DND-41 (cell line): ENCODE data around the gene CPT1C.

ENCODE experiments used
- ATAC-seq: fragments of 200-7000 bp; cut with Tn5 transposase; 3 replicates; pipeline ENCODE4 v1.9.1; 2021; ENCODE audit warnings: low read depth; ENCODE audit not compliant: insufficient read depth
- DNase-seq: peaks from one replicate; pipeline ENCODE4 v3.0.0-alpha.2; 2020
- H2AFZ ChIP-seq: 2 replicates; pipeline ENCODE4 v1.6.0; 2012; ENCODE audit warnings: low read depth, low read length
- H3K27ac ChIP-seq: 2 replicates; pipeline ENCODE4 v1.5.1; 2012; ENCODE audit warnings: low read length, inconsistent platforms
- H3K27me3 ChIP-seq: fragments of 200-600 bp; sonication (generic); 2 replicates; pipeline ENCODE4 v1.6.0; 2012; ENCODE audit warnings: low read length, mild to moderate bottlenecking, inconsistent platforms; ENCODE audit not compliant: insufficient read depth, poor library complexity
- H3K36me3 ChIP-seq: 2 replicates; pipeline ENCODE4 v1.5.1; 2012; ENCODE audit warnings: low read length, inconsistent platforms; ENCODE audit not compliant: insufficient read depth
- H3K4me1 ChIP-seq: 2 replicates; pipeline ENCODE4 v1.5.1; 2012; ENCODE audit warnings: mild to moderate bottlenecking, low read length; ENCODE audit not compliant: insufficient read depth
- H3K4me2 ChIP-seq: 2 replicates; pipeline ENCODE4 v1.6.0; 2012; ENCODE audit warnings: mild to moderate bottlenecking, moderate library complexity, low read length, inconsistent platforms; ENCODE audit not compliant: insufficient read depth
- H3K4me3 ChIP-seq, 2 experiments: fragments of 200-600 bp in 1 of 2; shearing (Covaris generic) in 1 of 2; 2 replicates each; pipeline ENCODE4 v1.5.1; 2012 to 2016; ENCODE audit warnings: inconsistent platforms in 2 of 2, low read length in 2 of 2, mild to moderate bottlenecking in 2 of 2, low read depth in 1 of 2, moderate library complexity in 1 of 2
- H3K79me2 ChIP-seq: 2 replicates; pipeline ENCODE4 v1.6.0; 2012; ENCODE audit warnings: low read length, inconsistent platforms; ENCODE audit not compliant: insufficient read depth
- H3K9ac ChIP-seq: 2 replicates; pipeline ENCODE4 v1.6.0; 2012; ENCODE audit warnings: low read depth, mild to moderate bottlenecking, inconsistent platforms, low read length, moderate library complexity
- H3K9me3 ChIP-seq: 2 replicates; pipeline ENCODE4 v1.5.1; 2012; ENCODE audit warnings: low read length, moderate library complexity, mild to moderate bottlenecking, inconsistent platforms; ENCODE audit not compliant: insufficient read depth, severe bottlenecking
- H4K20me1 ChIP-seq: 2 replicates; pipeline ENCODE4 v1.6.0; 2012; ENCODE audit warnings: low read length; ENCODE audit not compliant: insufficient read depth
- EZH2 ChIP-seq: IDR thresholded peaks from 3 replicates; pipeline ENCODE4 v1.6.1; 2012; ENCODE audit warnings: borderline replicate concordance, low read depth, mild to moderate bottlenecking, moderate library complexity, low read length, inconsistent platforms; ENCODE audit not compliant: severe bottlenecking
- TF ChIP-seq, protein P1 (sequence below): IDR thresholded peaks from 2 replicates; pipeline ENCODE4 v1.5.1; 2012; ENCODE audit warnings: borderline replicate concordance, low read length, moderate library complexity, mild to moderate bottlenecking; ENCODE audit not compliant: poor library complexity, severe bottlenecking; ENCODE audit errors: extremely low read depth

CPT1C gene

DNA sequence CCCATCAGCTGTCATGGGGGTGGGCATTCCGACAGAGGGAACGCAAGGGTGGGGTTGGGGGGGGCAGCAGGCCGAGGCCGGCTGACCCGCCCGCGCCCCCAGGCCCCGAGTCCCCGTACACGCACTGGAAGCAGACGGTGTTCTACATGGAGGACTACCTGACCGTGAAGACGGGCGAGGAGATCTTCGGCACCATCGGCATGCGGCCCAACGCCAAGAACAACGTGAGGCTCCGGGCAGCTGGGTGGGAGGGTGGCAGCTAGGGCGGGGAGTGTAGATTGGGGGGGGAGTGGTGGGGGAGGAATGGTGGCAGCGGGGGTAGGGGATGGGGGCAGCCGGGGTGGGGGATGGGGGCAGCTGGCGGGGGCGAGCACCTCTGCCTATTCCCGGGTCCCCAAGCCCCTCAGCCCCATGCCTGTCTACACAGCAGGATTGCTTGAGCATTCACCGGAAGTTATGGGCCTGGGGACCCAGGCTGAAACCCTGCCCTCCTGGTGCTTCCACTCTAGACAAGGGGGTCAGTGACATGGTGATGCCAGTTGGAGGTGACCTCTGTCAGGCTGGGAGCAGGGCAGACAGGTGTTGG is 4.3 kb upstream of the CPT1C start:
- Histone ChIP-seq H3K36me3 (peaks cover 76% of the 10 kb centered on the region), H4K20me1 (peaks cover 61% of the 10 kb centered on the region), H3K27me3 (no peaks in the 10 kb centered on the region), H3K9ac (no peak overlapping the region), H3K4me3 (no peak overlapping the region), H2AFZ (no peak overlapping the region), H3K79me2 (peaks cover 20% of the 10 kb centered on the region), H3K9me3 (no peaks in the 10 kb centered on the region), H3K27ac (no peak overlapping the region), H3K4me1 (no peaks in the 10 kb centered on the region), H3K4me2 (no peak overlapping the region)
- no peak for TF ChIP-seq EZH2
- TF ChIP-seq, protein P1, sequence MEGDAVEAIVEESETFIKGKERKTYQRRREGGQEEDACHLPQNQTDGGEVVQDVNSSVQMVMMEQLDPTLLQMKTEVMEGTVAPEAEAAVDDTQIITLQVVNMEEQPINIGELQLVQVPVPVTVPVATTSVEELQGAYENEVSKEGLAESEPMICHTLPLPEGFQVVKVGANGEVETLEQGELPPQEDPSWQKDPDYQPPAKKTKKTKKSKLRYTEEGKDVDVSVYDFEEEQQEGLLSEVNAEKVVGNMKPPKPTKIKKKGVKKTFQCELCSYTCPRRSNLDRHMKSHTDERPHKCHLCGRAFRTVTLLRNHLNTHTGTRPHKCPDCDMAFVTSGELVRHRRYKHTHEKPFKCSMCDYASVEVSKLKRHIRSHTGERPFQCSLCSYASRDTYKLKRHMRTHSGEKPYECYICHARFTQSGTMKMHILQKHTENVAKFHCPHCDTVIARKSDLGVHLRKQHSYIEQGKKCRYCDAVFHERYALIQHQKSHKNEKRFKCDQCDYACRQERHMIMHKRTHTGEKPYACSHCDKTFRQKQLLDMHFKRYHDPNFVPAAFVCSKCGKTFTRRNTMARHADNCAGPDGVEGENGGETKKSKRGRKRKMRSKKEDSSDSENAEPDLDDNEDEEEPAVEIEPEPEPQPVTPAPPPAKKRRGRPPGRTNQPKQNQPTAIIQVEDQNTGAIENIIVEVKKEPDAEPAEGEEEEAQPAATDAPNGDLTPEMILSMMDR, result no peak
- ATAC-seq (no peak), DNase-seq (no peak)

DNA sequence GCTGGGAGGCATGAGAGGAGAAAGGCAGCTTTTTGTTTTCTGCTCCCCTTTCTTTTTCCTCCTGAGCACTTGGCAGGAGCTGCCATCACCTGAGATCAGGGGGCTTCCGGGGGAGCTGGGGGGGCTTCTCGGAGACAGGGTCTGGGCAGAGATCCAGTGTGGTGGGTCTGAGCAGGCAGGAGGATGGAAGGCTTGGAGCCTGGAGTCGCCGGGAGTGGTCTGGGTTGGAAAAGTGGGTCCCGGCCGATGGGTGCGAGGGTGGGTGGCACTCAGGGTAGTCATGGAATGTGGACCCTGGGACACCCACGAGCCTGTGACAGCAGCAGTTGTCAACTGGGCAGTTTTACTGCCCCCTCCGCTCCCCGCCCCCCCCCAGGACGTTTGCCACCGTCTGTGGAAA is 3.8 kb upstream of the CPT1C start:
- H3K79me2 ChIP-seq, result peaks cover 14% of the 10 kb centered on the region
- no peak for ATAC-seq
- H3K9ac ChIP-seq, result no peak overlapping the region
- H3K27me3 ChIP-seq, result no peaks in the 10 kb centered on the region
- no peak overlapping the region for H3K4me2 ChIP-seq
- no peaks in the 10 kb centered on the region for H3K9me3 ChIP-seq
- no peak for DNase-seq
- no peak for TF ChIP-seq EZH2
- TF ChIP-seq, protein P1, result no peak
- no peak overlapping the region for H3K4me3 ChIP-seq
- no peaks in the 10 kb centered on the region for H3K4me1 ChIP-seq
- no peak overlapping the region for H2AFZ ChIP-seq
- peaks cover 56% of the 10 kb centered on the region for H4K20me1 ChIP-seq
- H3K36me3 ChIP-seq, result peaks cover 71% of the 10 kb centered on the region
- H3K27ac ChIP-seq, result no peak overlapping the region

DNA sequence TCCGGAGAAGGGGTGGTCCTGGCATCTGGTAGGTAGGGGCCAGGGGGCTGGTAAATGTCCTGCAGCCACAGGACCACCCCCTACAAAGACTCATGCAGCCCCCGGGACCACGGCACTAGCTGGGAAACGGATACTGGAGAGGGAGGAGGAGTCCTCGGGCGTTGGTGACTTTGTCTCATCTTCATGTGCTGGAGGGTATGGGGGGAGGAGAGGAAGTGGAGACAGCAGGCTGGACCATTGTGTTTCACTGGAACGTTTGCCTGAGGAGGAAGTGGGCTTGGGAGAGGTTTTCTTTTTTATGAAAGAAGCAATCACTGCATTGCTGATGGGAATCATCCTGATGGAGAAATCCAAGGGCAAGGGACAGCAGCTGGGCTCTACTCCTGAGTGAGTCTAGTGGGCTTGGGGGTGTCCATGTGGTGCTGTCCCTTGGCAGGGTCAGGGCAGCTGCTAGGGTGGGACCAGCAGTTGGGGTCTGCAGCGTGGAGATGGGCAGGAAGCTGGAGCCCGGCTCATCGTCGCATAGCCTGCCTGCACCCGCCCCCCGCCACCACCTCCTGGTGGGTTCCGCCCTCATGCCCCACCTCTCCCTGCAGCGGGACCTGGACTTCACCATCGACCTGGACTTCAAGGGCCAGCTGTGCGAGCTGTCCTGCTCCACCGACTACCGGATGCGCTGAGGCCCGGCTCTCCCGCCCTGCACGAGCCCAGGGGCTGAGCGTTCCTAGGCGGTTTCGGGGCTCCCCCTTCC is 3.2 kb upstream of the CPT1C start:
- Histone ChIP-seq H4K20me1 (peaks cover 52% of the 10 kb centered on the region), H3K36me3 (peaks cover 65% of the 10 kb centered on the region)

More for the DNA sequence above, 3.2 kb upstream of the CPT1C start:
- Histone ChIP-seq H3K27me3 (no peaks in the 10 kb centered on the region), H3K27ac (no peak overlapping the region), H2AFZ (no peak overlapping the region), H3K9ac (no peak overlapping the region), H3K9me3 (no peaks in the 10 kb centered on the region), H3K4me3 (no peak overlapping the region), H3K4me1 (no peaks in the 10 kb centered on the region), H3K79me2 (peaks cover 10% of the 10 kb centered on the region; the same call in 1 of the 2 replicates), H3K4me2 (no peak overlapping the region)
- DNase-seq (no peak), ATAC-seq (no peak)
- TF ChIP-seq, protein P1, result no peak
- no peak for TF ChIP-seq EZH2
